ENCODE data around the gene ZNF770.
"Not testable (repeated sequence)": the region's sequence is repeated elsewhere in the genome, so short reads cannot be mapped to it uniquely, and the experiment has no call there.

Gene ZNF770

DNA sequence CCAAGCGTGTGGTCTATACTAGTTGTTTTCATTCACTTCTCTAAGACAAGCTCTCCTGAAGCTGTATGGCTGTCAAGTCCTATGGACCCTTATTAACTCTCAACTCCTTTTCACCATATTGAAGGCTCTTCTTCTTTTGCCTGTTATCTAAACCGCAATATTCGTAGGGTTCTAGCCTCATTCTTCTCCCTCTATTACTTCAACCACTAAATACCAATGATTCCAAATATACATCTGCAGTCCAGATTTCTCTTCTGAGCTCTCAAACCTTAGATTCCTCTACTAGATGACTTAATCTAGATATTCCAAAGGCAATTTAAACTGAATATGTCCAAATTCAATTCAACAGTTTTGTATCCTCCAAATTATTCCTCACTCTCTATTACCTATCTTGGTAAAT, 43.2 kb downstream of the ZNF770 start:
- no peak for ATAC-seq (ENCODE audit: low read depth)

DNA sequence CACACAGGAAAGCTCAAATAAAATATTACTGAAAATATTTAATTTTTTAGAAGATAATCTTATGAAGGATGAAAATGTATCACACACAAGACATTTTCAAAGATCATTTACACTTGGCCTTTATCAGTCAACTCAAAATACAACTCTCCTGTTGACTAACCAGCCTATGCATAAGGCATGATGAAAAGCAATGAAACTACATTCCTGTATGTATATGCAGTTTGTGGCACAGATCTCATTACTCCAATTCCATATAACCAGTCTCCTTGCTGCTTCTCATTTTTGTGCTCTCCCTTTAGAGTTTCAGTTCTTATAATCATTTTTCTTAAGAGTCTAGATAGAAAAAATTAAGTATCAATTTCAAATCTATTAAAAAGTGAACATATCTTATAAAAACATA, 44.4 kb downstream of the ZNF770 start:
- no peaks in the 10 kb centered on the region for H3K27me3 ChIP-seq (ENCODE audit: insufficient read depth, poor library complexity, severe bottlenecking)
- no peak for ATAC-seq (ENCODE audit: low read depth)
- no peak overlapping the region for H3K4me3 ChIP-seq (ENCODE audit: severe bottlenecking)
- no peak overlapping the region for H3K27ac ChIP-seq (ENCODE audit: poor library complexity, severe bottlenecking)
- H3K4me1 ChIP-seq (ENCODE audit: insufficient read depth, poor library complexity, severe bottlenecking): no peaks in the 10 kb centered on the region
- TF ChIP-seq, protein P1, sequence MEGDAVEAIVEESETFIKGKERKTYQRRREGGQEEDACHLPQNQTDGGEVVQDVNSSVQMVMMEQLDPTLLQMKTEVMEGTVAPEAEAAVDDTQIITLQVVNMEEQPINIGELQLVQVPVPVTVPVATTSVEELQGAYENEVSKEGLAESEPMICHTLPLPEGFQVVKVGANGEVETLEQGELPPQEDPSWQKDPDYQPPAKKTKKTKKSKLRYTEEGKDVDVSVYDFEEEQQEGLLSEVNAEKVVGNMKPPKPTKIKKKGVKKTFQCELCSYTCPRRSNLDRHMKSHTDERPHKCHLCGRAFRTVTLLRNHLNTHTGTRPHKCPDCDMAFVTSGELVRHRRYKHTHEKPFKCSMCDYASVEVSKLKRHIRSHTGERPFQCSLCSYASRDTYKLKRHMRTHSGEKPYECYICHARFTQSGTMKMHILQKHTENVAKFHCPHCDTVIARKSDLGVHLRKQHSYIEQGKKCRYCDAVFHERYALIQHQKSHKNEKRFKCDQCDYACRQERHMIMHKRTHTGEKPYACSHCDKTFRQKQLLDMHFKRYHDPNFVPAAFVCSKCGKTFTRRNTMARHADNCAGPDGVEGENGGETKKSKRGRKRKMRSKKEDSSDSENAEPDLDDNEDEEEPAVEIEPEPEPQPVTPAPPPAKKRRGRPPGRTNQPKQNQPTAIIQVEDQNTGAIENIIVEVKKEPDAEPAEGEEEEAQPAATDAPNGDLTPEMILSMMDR (IDR thresholded peaks at IDR 0.05; ENCODE audit: poor library complexity, severe bottlenecking): no peak
- H3K9me3 ChIP-seq (ENCODE audit: severe bottlenecking): no peaks in the 10 kb centered on the region
- no peak for DNase-seq (ENCODE audit: low spot score)
- peaks cover 83% of the 10 kb centered on the region for H3K36me3 ChIP-seq (ENCODE audit: low read depth)

More for the DNA sequence above, 43.2 kb downstream of the ZNF770 start:
- no peaks in the 10 kb centered on the region for H3K4me1 ChIP-seq (ENCODE audit: insufficient read depth, poor library complexity, severe bottlenecking)
- no peak overlapping the region for H3K4me3 ChIP-seq (ENCODE audit: severe bottlenecking)
- peaks cover 71% of the 10 kb centered on the region for H3K36me3 ChIP-seq (ENCODE audit: low read depth)
- no peaks in the 10 kb centered on the region for H3K27me3 ChIP-seq (ENCODE audit: insufficient read depth, poor library complexity, severe bottlenecking)
- no peak for DNase-seq (ENCODE audit: low spot score)
- H3K27ac ChIP-seq (ENCODE audit: poor library complexity, severe bottlenecking): no peak overlapping the region
- TF ChIP-seq, protein P1 (IDR thresholded peaks at IDR 0.05; ENCODE audit: poor library complexity, severe bottlenecking): no peak
- no peaks in the 10 kb centered on the region for H3K9me3 ChIP-seq (ENCODE audit: severe bottlenecking)

DNA sequence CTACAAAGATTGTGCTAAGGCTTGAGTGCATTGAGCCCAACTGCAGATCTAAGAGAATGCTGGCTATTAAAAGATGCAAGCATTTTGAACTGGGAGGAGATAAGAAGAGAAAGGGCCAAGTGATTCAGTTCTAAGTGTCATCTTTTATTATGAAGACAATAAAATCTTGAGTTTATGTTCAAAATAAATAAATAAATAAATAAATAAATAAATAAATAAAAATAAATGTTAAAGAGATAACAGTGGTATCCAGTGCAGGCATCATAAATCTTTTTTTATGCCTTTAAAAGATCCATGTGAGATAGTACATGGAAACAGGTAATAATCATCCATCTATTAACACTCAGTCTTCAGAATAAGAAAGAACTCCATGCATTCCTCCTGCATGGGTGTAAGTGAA, 44.8 kb downstream of the ZNF770 start:
- DNase-seq (ENCODE audit: low spot score); H3K4me1 ChIP-seq (ENCODE audit: insufficient read depth, poor library complexity, severe bottlenecking); ATAC-seq (ENCODE audit: low read depth); H3K27ac ChIP-seq (ENCODE audit: poor library complexity, severe bottlenecking); H3K9me3 ChIP-seq (ENCODE audit: severe bottlenecking); H3K27me3 ChIP-seq (ENCODE audit: insufficient read depth, poor library complexity, severe bottlenecking); H3K4me3 ChIP-seq (ENCODE audit: severe bottlenecking): not testable (repeated sequence)
- peaks cover 85% of the 10 kb centered on the region for H3K36me3 ChIP-seq (ENCODE audit: low read depth)

DNA sequence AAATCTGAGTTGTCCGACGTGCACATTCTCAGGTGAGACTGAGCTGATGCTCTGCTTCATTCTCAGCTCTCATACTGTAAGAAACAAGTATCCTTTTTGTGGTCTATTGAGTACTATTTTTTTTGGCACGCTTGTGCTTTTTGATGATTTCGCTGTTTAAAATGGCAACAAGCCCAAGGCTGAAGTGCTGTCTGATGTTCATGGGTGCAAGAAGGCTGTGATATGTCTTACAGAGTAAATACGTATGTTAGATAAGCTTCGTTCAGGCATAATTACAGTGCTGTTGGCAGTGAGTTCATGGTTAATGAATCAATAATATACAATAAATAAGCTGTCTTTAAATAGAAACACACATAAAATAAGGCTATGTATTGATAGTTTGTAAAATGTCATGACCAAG, 45.7 kb downstream of the ZNF770 start:
- peaks cover 85% of the 10 kb centered on the region for H3K36me3 ChIP-seq (ENCODE audit: low read depth)

DNA sequence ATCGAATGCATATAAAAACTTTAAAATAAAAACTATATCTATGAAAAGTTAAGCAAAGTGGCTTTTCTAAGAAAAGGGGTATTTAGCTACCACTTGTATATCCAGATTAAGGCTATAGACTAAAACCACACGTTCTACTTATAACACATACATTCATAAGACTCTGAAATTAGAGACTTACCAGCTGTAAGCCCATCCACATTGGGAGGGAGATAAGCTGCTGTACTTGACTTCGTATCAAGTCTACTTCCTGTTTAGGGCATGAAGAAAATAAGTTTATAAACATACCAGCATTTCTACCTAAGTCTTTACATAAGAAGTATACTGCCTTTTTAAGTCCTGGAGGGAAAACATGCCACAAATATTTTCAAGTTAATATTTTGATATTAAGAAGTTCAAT, 46.3 kb downstream of the ZNF770 start:
- Histone ChIP-seq H3K9me3 (ENCODE audit: severe bottlenecking) (no peaks in the 10 kb centered on the region), H3K4me3 (ENCODE audit: severe bottlenecking) (no peak overlapping the region), H3K4me1 (ENCODE audit: insufficient read depth, poor library complexity, severe bottlenecking) (no peaks in the 10 kb centered on the region), H3K27ac (ENCODE audit: poor library complexity, severe bottlenecking) (no peak overlapping the region), H3K27me3 (ENCODE audit: insufficient read depth, poor library complexity, severe bottlenecking) (no peaks in the 10 kb centered on the region), H3K36me3 (ENCODE audit: low read depth) (peaks cover 91% of the 10 kb centered on the region)
- no peak for ATAC-seq (ENCODE audit: low read depth)
- DNase-seq (ENCODE audit: low spot score): no peak
- TF ChIP-seq, protein P1 (IDR thresholded peaks at IDR 0.05; ENCODE audit: poor library complexity, severe bottlenecking): no peak

More for the DNA sequence above, 45.7 kb downstream of the ZNF770 start:
- ATAC-seq (ENCODE audit: low read depth) (no peak), DNase-seq (ENCODE audit: low spot score) (no peak)
- H3K4me3 ChIP-seq (ENCODE audit: severe bottlenecking): no peak overlapping the region
- H3K4me1 ChIP-seq (ENCODE audit: insufficient read depth, poor library complexity, severe bottlenecking): no peaks in the 10 kb centered on the region
- TF ChIP-seq, protein P1 (IDR thresholded peaks at IDR 0.05; ENCODE audit: poor library complexity, severe bottlenecking): no peak
- no peaks in the 10 kb centered on the region for H3K9me3 ChIP-seq (ENCODE audit: severe bottlenecking)
- no peak overlapping the region for H3K27ac ChIP-seq (ENCODE audit: poor library complexity, severe bottlenecking)
- no peaks in the 10 kb centered on the region for H3K27me3 ChIP-seq (ENCODE audit: insufficient read depth, poor library complexity, severe bottlenecking)
